Stimulated activated CD4-positive, alpha-beta T cell treated with anti-CD3 and anti-CD28 coated beads, Interleukin-1b, Interleukin-23, amount 100 ng/mL, for 48 hours (primary cell): ENCODE results near the gene P3H2.

Source experiments
- DNase-seq: peaks from one replicate; pipeline ENCODE4 v3.0.0-alpha.2; 2020

Gene P3H2

GRCh38 chr3:190048932-190049441 lies 71.7 kb downstream of the P3H2 start:
- DNase-seq, result no peak

- no peak for DNase-seq
These were observed 75.7 kb downstream of the P3H2 start for GRCh38 chr3:190044974-190045373.

DNA sequence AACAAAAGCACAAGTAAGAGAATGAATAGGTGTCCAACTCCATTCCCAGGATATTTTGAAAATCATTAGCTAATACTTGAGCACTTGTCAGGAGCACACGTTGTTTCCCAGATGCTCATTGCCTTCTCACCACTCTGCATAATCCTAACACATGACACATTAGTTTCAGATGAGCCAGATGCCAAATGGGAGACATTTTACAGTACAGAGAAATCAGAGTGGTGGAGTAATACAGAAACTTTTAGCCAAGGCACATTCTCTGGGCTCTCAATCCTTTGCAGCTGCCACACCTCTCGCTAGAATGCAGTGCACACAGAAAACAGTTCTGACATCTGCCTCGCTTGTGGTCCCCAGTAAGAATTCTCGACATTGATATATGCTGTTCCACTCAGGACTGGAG lies 76.6 kb downstream of the P3H2 start:
- no peak for DNase-seq

GRCh38 chr3:190043741-190044140 lies 77.0 kb downstream of the P3H2 start:
- no peak for DNase-seq

- no peak for DNase-seq
These were observed 78.1 kb downstream of the P3H2 start for GRCh38 chr3:190042558-190042957.

DNA sequence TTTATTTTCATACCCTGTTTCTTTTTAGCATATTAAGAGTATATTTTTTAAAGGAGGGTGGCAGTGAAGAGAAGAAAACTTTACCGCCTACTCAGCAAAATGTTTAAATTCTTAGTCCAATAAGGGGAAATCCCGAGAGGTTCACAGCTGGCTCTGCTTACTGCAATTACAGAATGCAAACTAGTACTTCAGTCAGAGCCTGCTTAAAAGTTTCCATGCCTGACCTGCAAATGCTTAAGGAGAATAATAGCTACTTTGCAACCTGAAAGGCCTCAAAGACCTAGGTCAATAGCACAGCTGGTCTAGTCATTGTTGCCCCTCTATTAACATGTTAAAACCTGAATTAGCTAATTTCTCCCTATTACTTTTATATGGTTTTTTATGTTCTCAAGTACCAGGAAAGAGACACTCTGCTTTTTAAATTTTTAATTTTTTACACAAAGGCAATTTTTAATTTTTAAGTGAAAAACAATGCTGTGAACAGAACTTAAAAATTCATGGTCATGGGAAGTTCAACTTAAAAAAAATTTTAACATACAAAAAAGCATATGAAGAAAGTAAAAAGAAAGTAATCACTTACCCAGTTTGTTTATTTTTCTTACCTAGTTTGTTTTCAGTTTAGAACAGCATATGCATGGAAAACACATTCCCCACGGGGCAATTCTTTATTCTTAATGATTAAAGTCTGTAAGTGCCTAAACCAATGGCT lies 79.2 kb downstream of the P3H2 start:
- no peak for DNase-seq

DNA sequence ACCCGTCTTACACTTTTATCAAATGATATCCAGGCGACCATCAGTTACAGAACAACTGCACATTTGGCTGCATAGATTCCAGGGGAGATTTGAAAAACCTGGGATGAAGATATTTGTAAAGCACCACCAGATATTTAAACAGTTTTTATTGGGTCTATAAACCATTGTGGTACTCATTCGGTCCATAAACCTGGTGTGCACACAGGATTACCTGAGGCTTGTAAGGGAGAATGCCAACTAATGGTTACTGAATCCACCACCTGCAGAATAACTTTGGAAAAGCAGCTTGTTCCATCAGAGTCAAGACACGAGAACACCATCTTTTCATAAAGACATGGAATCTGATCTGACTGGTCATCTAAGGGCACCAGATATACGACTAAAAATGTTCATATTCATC lies 80.6 kb downstream of the P3H2 start:
- DNase-seq, result no peak

DNA sequence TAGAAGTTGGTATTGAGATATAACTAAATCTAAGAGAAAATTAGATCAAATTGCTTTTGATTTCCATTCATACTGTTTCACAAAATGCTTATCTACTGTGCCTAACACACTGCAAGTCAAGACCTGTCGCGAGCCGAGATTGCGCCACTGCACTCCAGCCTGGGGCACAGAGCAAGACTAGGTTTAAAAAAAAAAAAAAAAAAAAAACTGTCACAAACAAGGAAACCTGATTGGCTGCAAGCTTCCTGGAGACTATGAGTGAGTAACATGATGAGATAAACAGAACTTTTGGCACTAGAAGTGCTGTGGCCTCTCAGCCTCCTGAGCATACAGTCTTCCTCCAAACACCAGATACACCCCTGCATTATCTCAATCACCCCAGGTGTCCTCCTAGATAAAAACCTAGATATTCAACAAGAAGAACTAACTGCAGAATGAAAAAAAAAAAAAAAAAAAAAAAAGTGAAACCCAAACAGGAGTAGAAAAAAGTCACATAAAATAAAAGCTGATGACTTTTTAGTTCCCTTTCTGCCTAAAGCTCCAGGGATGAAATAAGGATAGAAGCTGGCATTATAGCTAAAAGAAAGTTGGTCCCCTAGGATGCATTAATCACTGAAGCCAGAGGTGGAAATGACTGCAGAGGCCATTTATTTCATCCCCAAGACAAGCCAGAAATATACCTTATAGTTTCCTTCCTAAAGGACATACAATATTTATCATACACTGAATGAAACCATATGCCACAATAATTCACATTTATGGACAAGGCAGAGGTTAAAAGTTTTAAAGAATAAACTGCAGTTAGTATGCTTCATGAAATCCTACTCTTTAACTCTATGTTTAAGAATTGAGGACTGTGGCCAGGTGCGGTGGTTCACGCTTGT lies 82.4 kb downstream of the P3H2 start:
- no peak for DNase-seq

- no peak for DNase-seq
These were observed 84.1 kb downstream of the P3H2 start for GRCh38 chr3:190036631-190037030.

DNA sequence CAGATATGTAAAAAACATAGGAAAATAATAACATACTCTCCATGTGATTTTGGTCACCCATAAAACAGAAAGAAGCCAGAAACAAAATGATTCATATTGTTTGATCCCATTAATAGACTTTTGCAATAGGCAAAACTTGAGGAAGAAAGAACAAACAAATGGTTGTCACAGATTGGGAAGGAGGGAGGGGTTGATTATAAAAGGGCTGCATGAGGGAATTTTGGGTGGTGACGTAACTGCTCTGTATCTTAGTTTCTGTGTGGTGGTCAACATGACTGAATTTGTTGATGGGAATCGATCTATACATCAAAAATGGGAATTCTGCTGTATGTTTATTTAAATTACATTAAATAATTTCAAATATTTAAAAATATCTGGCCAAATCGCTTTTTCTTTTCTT lies 86.3 kb downstream of the P3H2 start:
- DNase-seq, result no peak

DNA sequence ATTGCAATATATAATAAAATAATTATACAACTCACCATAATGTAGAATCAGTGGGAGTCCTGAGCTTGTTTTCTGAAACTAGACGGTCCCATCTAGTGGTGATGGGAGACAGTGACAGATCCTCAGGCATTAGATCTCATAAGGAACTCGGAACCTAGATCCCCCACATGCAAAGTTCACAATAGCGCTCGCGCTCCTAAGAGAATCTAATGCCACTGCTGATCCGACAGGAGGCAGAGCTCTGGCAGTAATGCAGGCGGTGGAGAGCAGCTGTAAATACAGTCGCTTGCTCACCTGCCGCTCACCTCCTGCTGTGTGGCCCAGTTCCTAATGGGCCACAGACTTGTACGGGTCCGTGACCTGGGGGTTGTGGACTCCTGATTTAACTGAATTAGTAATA lies 87.8 kb downstream of the P3H2 start:
- DNase-seq, result no peak

DNA sequence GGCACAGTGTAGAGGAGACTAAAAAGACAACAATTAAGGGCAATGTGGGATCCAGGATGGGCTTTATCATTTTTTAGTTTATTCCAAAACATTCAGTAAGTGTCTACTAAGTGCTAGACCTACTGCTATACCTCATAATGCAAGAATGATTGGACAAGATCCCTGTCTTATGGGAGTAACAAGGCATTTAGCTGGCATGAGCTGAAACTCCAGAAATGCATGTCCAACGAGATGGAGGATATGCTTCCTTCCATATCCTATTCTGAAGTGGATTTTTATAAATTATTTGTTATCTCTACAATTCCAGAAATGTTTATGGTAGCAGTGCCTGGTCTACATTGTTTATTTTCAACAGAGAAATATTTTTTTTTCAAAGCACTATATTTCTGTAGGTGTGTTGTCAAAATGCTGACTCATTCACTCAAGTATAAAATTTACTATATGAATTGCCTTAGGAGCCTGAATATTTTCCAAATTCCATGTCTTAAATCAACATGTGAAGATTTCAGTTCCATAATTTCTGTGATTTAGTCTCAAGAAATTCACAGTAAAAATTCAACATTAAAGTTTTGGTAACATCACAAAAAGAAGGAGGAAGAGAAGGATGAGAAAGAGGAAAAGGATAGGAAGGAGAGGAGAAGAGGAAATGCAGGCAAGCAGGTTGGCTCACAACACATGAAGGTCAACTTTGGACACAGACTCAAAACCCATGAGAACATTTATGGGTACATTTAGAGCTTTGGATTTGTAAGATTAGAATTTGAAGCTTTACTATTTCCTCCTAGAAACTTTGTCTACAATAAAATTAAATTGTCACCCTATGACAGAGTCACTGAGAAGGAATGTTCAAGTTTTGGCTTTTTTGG lies 88.6 kb downstream of the P3H2 start:
- DNase-seq, result no peak

GRCh38 chr3:190027116-190027515 lies 93.6 kb downstream of the P3H2 start:
- no peak for DNase-seq

DNA sequence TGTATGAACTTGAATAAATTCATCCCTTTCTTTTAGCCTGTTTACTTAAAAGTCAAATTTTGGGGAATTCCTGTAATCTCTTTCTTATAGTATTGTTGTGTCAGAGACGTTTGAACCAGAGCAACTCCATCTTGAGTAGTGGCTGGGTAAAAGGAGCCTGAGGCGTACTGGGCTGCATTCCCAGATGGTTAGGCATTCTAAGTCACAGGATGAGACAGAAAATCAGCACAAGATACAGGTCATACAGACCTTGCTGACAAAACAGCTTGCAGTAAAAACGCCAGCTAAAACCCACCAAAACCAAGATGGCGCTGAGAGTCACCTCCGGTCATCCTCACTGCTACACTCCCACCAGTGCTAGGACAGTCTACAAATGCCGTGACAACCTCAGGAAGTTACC lies 94.5 kb downstream of the P3H2 start:
- no peak for DNase-seq

GRCh38 chr3:190024912-190025311 lies 95.8 kb downstream of the P3H2 start:
- no peak for DNase-seq

DNA sequence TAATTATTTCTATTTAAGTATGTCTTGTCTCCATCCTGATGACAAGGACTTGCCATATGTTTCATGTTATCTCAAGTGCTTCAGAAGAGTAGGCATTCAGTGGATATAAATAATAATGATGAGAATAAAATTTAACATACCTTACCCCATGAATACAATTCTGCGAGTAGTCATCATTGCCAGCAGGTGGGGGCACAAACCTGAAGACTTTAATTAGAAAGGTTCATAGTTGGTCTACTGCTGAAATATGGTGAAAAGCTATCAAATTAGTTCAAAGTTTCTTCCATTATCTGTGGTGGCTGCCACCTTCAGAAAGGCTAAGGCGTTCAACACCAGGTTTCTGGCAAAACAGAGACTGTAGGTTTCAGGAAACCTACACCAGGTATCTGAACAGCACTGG lies 100.9 kb downstream of the P3H2 start:
- no peak for DNase-seq

- DNase-seq, result no peak
These were observed 101.7 kb downstream of the P3H2 start for GRCh38 chr3:190019006-190019405.

GRCh38 chr3:190018460-190018859 lies 102.2 kb downstream of the P3H2 start:
- DNase-seq, result no peak

GRCh38 chr3:190017521-190018288 lies 103.0 kb downstream of the P3H2 start:
- DNase-seq, result no peak

- DNase-seq, result no peak
These were observed 103.7 kb downstream of the P3H2 start for GRCh38 chr3:190016966-190017365.

DNA sequence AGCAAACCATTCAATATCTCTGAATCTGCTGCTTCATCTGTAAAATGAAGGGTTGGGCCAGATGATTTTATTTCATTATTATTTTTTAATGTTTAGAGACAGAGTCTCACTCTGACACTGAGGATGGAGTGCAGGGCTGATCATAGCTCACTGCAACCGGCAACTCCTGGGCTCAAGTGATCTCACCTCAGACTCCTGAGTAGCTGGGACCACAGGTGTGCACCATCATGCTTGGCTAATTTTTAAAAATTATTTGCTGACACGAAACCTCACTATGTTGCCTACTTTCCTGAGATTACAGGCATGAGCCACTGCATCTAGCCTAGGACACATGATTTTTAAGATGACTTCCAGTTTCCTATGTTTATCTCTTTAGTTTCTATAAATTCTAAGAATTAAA lies 105.8 kb downstream of the P3H2 start:
- no peak for DNase-seq
